Suprapubic skin (tissue), 3 donors: ENCODE results near the gene ALG12.

Source experiments
- POLR2A ChIP-seq, 2 donors: fragments of 450-650 bp; IDR thresholded peaks; one replicate each; pipeline ENCODE4 v1.6.1; 2017; ENCODE audit warnings: antibody characterized with exemption in 2 of 2, mild to moderate bottlenecking in 2 of 2, moderate library complexity in 2 of 2
- TF ChIP-seq, protein P1 (sequence below), 2 donors: fragments of 200-600 bp in 1 of 2; fragments of 450-650 bp in 1 of 2; sonication (generic) in 1 of 2; IDR thresholded peaks; one replicate each; pipeline ENCODE4 v1.5.1; 2016 to 2019; ENCODE audit warnings: antibody characterized with exemption in 2 of 2, mild to moderate bottlenecking in 1 of 2, moderate library complexity in 1 of 2

DNA sequence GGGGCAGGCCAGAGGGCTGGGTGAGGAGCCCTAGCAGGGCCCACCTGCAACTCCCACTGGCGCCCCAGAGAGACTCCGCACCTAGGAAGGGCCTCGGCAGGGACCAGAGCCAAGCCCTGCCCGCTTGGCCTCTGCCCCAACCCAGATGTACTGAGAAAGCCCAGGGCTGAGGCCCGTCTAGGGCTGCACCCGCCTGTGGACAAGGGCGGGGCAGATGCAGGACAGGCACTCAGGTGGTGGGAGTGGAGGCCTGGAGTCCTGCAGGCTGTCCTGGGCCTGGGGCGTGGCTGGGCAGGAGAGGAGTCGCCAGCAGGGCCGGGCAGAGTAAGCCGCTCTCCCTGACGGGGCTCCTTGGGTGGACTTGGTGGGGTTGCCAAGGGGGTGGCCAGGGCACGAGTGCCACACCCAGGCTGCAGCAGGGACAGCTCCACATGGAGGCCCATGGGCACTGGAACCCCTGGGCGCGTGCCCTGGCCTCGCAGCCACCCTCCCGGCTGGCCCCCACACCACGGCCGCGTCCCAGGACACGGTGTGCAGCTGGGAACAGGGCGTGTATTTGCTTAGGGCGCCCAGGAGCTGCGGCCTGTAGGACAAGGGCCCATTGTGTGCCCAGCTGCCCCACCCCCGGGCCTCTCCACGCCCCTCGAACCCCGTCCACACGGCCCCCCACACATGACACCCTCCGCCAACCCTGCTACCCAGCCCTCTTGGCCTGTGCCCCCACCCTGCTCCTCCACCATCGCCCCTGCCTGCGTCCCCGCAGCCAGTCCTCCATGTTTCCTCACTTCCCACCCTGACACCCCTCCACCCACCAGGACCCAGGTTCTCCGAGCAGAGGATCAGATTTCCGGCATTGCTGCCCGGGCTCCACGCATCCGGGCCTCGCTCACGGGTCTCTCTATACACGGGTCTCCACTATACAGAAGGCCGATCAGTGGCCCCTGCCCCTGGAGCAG is 31.0 kb upstream of the ALG12 start:
- TF ChIP-seq, protein P1, sequence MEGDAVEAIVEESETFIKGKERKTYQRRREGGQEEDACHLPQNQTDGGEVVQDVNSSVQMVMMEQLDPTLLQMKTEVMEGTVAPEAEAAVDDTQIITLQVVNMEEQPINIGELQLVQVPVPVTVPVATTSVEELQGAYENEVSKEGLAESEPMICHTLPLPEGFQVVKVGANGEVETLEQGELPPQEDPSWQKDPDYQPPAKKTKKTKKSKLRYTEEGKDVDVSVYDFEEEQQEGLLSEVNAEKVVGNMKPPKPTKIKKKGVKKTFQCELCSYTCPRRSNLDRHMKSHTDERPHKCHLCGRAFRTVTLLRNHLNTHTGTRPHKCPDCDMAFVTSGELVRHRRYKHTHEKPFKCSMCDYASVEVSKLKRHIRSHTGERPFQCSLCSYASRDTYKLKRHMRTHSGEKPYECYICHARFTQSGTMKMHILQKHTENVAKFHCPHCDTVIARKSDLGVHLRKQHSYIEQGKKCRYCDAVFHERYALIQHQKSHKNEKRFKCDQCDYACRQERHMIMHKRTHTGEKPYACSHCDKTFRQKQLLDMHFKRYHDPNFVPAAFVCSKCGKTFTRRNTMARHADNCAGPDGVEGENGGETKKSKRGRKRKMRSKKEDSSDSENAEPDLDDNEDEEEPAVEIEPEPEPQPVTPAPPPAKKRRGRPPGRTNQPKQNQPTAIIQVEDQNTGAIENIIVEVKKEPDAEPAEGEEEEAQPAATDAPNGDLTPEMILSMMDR (IDR thresholded peaks at IDR 0.05), result no peak
- TF ChIP-seq POLR2A (IDR thresholded peaks at IDR 0.05), result no peak
